ENCODE results near the gene NTNG1.

Gene NTNG1

GRCh38 chr1:107467811-107468210 lies 327.0 kb downstream of the NTNG1 start:
- DNase-seq, result no peak

- DNase-seq, result no peak
Measured at GRCh38 chr1:107473065-107473464, 332.2 kb downstream of the NTNG1 start.

- no peak for DNase-seq
Measured at GRCh38 chr1:107474877-107475612, 334.2 kb downstream of the NTNG1 start.

- no peak for DNase-seq
Measured at GRCh38 chr1:107477233-107477632, 336.4 kb downstream of the NTNG1 start.

- DNase-seq, result no peak
Measured at GRCh38 chr1:107479865-107480350, 339.1 kb downstream of the NTNG1 start.

- DNase-seq, result no peak
Measured at GRCh38 chr1:107480548-107481415, 339.9 kb downstream of the NTNG1 start.

GRCh38 chr1:107481756-107482384 lies 341.0 kb downstream of the NTNG1 start:
- DNase-seq, result no peak

GRCh38 chr1:107483949-107484348 lies 343.1 kb downstream of the NTNG1 start:
- no peak for DNase-seq

- DNase-seq, result no peak
Measured at GRCh38 chr1:107486349-107486748, 345.5 kb downstream of the NTNG1 start.

GRCh38 chr1:107487506-107487905 lies 346.7 kb downstream of the NTNG1 start:
- no peak for DNase-seq

- DNase-seq, result no peak
Measured at GRCh38 chr1:107491582-107491981, 350.7 kb downstream of the NTNG1 start.

- no peak for DNase-seq
Measured at GRCh38 chr1:107493111-107493716, 352.4 kb downstream of the NTNG1 start.

GRCh38 chr1:107494061-107494460 lies 353.2 kb downstream of the NTNG1 start:
- DNase-seq, result no peak

GRCh38 chr1:107496002-107496401 lies 355.2 kb downstream of the NTNG1 start:
- no peak for DNase-seq

GRCh38 chr1:107499139-107499744 lies 358.4 kb downstream of the NTNG1 start:
- no peak for DNase-seq

GRCh38 chr1:107501081-107501605 lies 360.3 kb downstream of the NTNG1 start:
- DNase-seq, result no peak

- no peak for DNase-seq
Measured at GRCh38 chr1:107510347-107510746, 369.5 kb downstream of the NTNG1 start.

- no peak for DNase-seq
Measured at GRCh38 chr1:107512836-107513235, 372.0 kb downstream of the NTNG1 start.

GRCh38 chr1:107514841-107515240 lies 374.0 kb downstream of the NTNG1 start:
- DNase-seq, result no peak

GRCh38 chr1:107515702-107516101 lies 374.9 kb downstream of the NTNG1 start:
- no peak for DNase-seq

- no peak for DNase-seq
Measured at GRCh38 chr1:107523061-107523460, 382.2 kb downstream of the NTNG1 start.

GRCh38 chr1:107523736-107524135 lies 382.9 kb downstream of the NTNG1 start:
- DNase-seq, result no peak
